ENCODE measurements around the gene PCDHGA8.

GRCh38 chr5:141411575-141411974 lies 19.1 kb downstream of the PCDHGA8 start:
- TF ChIP-seq, protein P1, sequence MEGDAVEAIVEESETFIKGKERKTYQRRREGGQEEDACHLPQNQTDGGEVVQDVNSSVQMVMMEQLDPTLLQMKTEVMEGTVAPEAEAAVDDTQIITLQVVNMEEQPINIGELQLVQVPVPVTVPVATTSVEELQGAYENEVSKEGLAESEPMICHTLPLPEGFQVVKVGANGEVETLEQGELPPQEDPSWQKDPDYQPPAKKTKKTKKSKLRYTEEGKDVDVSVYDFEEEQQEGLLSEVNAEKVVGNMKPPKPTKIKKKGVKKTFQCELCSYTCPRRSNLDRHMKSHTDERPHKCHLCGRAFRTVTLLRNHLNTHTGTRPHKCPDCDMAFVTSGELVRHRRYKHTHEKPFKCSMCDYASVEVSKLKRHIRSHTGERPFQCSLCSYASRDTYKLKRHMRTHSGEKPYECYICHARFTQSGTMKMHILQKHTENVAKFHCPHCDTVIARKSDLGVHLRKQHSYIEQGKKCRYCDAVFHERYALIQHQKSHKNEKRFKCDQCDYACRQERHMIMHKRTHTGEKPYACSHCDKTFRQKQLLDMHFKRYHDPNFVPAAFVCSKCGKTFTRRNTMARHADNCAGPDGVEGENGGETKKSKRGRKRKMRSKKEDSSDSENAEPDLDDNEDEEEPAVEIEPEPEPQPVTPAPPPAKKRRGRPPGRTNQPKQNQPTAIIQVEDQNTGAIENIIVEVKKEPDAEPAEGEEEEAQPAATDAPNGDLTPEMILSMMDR (IDR thresholded peaks at IDR 0.05), result no peak
- TF ChIP-seq POLR2AphosphoS5 (IDR thresholded peaks at IDR 0.05) (no peak), POLR2A (IDR thresholded peaks at IDR 0.05) (no peak), EP300 (IDR thresholded peaks at IDR 0.05) (no peak)

All from suprapubic skin (tissue), 4 donors.